PC-3 (cell line): ENCODE measurements around the gene JAG2. TPM values are rescaled to one million over a fixed set of nuclear protein-coding genes. Genes with fewer than 3 reads are reported as not detected.

ENCODE experiments used
- ATAC-seq: fragments of 200-7000 bp; cut with Tn5 transposase; 2 replicates; pipeline ENCODE4 v1.9.1; 2020; ENCODE audit warnings: mild to moderate bottlenecking, moderate library complexity
- BruUV-seq: library from RNA; stranded (reverse); fragments of 400-500 nt; replicated peaks from 2 replicates; lab custom pipeline; 2021; lab: Mats Ljungman, UMichigan
- CTCF ChIA-PET: fragments of 300-600 bp; sonication (Branson Sonifier 250); formaldehyde crosslinking; loops from one replicate; lab custom pipeline; 2022; ENCODE audit warnings: antibody characterized with exemption; lab: Charles Lee
- POLR2A ChIA-PET: fragments of 300-600 bp; sonication (Branson Sonifier 250); formaldehyde crosslinking; loops from one replicate; lab custom pipeline; 2022; ENCODE audit warnings: antibody characterized with exemption; ENCODE audit not compliant: unreplicated experiment; lab: Charles Lee
- DNase-seq: peaks from one replicate; pipeline ENCODE4 v3.0.0-alpha.2; 2015
- H2AFZ ChIP-seq: fragments of 300-600 bp; sonication (generic); 2 replicates; pipeline ENCODE4 v1.6.0; 2016; ENCODE audit warnings: antibody characterized with exemption, low read length
- H3F3A ChIP-seq: fragments of 300-600 bp; sonication (generic); one replicate; pipeline ENCODE4 v1.6.0; 2017; ENCODE audit warnings: antibody characterized with exemption, low read length, control low read depth, mild to moderate bottlenecking; ENCODE audit not compliant: unreplicated experiment
- H3K27ac ChIP-seq: fragments of 300-600 bp; sonication (generic); 2 replicates; pipeline ENCODE4 v1.5.1; 2016; ENCODE audit warnings: mild to moderate bottlenecking, low read length
- H3K27me3 ChIP-seq: fragments of 300-600 bp; sonication (generic); 2 replicates; pipeline ENCODE4 v1.6.1; 2016; ENCODE audit warnings: low read length, mixed read lengths
- H3K36me3 ChIP-seq: fragments of 300-600 bp; sonication (generic); 2 replicates; pipeline ENCODE4 v1.6.1; 2016; ENCODE audit warnings: low read depth, mixed run types, low read length, mixed read lengths
- H3K4me1 ChIP-seq: fragments of 300-600 bp; sonication (generic); 2 replicates; pipeline ENCODE4 v1.5.1; 2016; ENCODE audit warnings: low read length; ENCODE audit not compliant: insufficient read depth
- H3K4me2 ChIP-seq: fragments of 300-600 bp; sonication (generic); 2 replicates; pipeline ENCODE4 v1.6.0; 2016; ENCODE audit warnings: low read length
- H3K4me3 ChIP-seq: fragments of 300-600 bp; sonication (generic); 2 replicates; pipeline ENCODE4 v1.5.1; 2016; ENCODE audit warnings: mild to moderate bottlenecking, low read length, mixed read lengths
- H3K79me2 ChIP-seq: fragments of 300-600 bp; sonication (generic); 2 replicates; pipeline ENCODE4 v1.6.1; 2017; ENCODE audit warnings: low read length, mixed read lengths
- H3K9ac ChIP-seq: fragments of 300-600 bp; sonication (generic); 2 replicates; pipeline ENCODE4 v1.6.0; 2016; ENCODE audit warnings: mild to moderate bottlenecking, low read length
- H3K9me2 ChIP-seq: fragments of 300-600 bp; sonication (generic); replicated peaks from 2 replicates; pipeline ENCODE4 v1.6.1; 2016; ENCODE audit warnings: mixed run types, low read length, mixed read lengths
- H3K9me3 ChIP-seq: fragments of 300-600 bp; sonication (generic); 2 replicates; pipeline ENCODE4 v1.6.1; 2016; ENCODE audit warnings: low read length, mixed read lengths
- H4K20me1 ChIP-seq: fragments of 300-600 bp; sonication (generic); 2 replicates; pipeline ENCODE4 v1.6.1; 2016; ENCODE audit warnings: low read length, mixed read lengths
- EZH2 ChIP-seq: fragments of 300-600 bp; sonication (generic); IDR thresholded peaks from one replicate; pipeline ENCODE4 v1.6.1; 2017; ENCODE audit warnings: antibody characterized with exemption, mild to moderate bottlenecking, low read length; ENCODE audit not compliant: unreplicated experiment
- EZH2phosphoT487 ChIP-seq: fragments of 300-600 bp; sonication (generic); IDR thresholded peaks from 2 replicates; pipeline ENCODE4 v1.6.1; 2018; ENCODE audit warnings: mild to moderate bottlenecking, antibody characterized with exemption, low read length, borderline replicate concordance
- intact Hi-C: fragments of 100-400 bp; cut with micrococcal nuclease; formaldehyde crosslinking; loops from 2 replicates; pipeline ENCODE4 v1.9.0; 2023
- total RNA-seq: library from RNA; depleted of rRNA; stranded (reverse); fragments of >200 nt; gene quantifications from 2 replicates; pipeline ENCODE4 v1.2.3, GENCODE V29; 2014
- TF ChIP-seq, protein P1 (sequence below): fragments of 300-600 bp; sonication (generic); conservative IDR thresholded peaks from 2 replicates; pipeline ENCODE4 v1.5.1; 2017; ENCODE audit warnings: antibody characterized with exemption, low read depth, mild to moderate bottlenecking, low read length

Gene JAG2
- total RNA-seq, 1 experiment from 2014 or later = 57.1 TPM

DNA sequence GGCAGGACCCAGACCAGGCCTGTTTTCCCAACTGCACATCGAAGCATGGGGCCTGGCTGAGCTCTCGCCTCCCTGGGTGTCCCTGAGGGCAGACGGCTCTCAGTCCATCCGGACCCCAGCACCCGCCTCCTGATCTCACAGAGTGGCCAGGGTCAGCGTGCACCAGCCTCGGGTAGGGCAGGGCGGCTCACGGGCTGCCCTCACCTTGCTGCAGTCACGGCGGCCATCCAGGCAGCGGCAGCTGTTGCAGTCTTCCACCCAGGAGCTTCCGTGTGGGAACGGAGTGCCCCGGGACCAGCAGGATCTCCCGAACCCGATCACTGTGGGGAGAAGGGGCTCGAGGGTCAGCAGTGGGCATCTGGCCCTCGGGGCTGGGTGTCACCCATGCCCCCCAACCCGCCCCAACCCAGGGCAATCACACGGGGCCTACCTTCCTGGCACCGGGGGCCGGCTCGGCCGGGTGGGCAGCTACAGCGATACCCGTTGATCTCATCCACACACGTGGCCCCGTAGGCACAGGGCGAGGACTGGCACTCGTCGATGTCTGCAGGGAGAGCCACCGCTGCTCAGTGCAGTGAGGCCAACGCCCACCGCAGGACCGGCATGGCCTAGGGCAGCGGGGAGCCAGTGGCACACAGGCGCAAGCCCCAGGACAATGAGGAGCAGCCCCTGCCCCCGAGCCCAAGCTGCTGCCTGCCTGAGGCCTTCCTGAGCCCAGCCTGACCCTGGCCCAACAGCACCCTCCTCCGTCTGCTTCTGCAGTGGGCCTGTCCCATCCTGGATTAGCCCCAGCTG is 22.2 kb downstream of the JAG2 start:
- Histone ChIP-seq H3K79me2 (no peaks in the 10 kb centered on the region), H2AFZ (no peak overlapping the region), H3K9ac (no peak overlapping the region), H3F3A (no peaks in the 10 kb centered on the region), H3K9me2 (no peaks in the 10 kb centered on the region), H3K4me1 (no peaks in the 10 kb centered on the region), H4K20me1 (no peaks in the 10 kb centered on the region), H3K4me2 (no peak overlapping the region), H3K27ac (no peak overlapping the region), H3K36me3 (no peaks in the 10 kb centered on the region), H3K9me3 (no peaks in the 10 kb centered on the region), H3K27me3 (no peaks in the 10 kb centered on the region), H3K4me3 (no peak overlapping the region)
- no peak for ATAC-seq
- TF ChIP-seq EZH2 = no peak
- TF ChIP-seq, protein P1, sequence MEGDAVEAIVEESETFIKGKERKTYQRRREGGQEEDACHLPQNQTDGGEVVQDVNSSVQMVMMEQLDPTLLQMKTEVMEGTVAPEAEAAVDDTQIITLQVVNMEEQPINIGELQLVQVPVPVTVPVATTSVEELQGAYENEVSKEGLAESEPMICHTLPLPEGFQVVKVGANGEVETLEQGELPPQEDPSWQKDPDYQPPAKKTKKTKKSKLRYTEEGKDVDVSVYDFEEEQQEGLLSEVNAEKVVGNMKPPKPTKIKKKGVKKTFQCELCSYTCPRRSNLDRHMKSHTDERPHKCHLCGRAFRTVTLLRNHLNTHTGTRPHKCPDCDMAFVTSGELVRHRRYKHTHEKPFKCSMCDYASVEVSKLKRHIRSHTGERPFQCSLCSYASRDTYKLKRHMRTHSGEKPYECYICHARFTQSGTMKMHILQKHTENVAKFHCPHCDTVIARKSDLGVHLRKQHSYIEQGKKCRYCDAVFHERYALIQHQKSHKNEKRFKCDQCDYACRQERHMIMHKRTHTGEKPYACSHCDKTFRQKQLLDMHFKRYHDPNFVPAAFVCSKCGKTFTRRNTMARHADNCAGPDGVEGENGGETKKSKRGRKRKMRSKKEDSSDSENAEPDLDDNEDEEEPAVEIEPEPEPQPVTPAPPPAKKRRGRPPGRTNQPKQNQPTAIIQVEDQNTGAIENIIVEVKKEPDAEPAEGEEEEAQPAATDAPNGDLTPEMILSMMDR = no peak
- no peak for TF ChIP-seq EZH2phosphoT487
- ChIA-PET CTCF (no interaction called here), POLR2A (no interaction called here)
- intact Hi-C loops = no loop called here
- BruUV-seq = no TSS peak
- DNase-seq = no peak

DNA sequence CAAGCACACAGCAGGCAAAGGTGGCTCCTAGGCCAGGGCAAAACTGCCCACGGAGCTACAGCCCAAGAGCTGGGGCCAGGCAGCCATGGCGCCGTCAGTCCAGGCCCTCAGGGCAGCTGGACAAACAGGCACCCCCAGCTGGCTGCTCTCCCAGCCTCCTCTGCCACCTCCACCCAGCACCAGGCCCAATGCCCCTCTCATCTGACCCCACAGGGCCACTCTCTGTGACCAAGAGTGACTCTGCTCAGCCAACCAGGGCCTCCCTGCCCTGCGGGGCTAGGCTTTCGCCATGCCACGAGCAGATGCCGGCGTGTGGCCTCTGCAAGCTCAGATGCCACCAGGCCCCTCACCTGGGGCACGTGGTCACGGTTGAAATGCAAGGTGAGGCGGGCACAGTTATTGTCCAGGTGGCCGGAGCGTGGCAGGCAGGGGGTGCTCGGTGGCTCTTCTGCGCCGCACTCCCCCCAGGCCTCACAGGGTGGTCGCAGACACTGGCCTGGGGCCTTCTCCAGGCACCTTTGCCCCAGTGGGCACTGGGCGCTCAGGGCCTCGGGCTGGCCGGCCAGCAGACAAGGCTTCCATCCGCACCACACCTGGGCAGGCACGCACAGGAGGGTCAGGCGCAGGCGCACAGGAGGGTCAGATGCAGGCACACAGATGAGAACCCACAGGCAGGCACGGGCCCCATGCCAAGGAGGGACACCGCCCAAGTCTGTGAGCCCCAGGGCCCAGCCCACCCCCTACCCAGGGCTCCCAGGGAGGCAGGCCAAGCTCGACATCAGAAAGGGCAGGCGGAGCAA is 23.0 kb downstream of the JAG2 start:
- ChIA-PET CTCF (no interaction called here), POLR2A (no interaction called here)
- no peaks in the 10 kb centered on the region for H3K4me1 ChIP-seq
- TF ChIP-seq EZH2phosphoT487 (no peak), EZH2 (no peak)
- TF ChIP-seq, protein P1 = no peak
- H3K27ac ChIP-seq = no peak overlapping the region
- H2AFZ ChIP-seq = no peak overlapping the region
- H3K9me2 ChIP-seq = no peaks in the 10 kb centered on the region
- H3K4me2 ChIP-seq = no peak overlapping the region
- H3K27me3 ChIP-seq = no peaks in the 10 kb centered on the region
- intact Hi-C loops = no loop called here
- H3K79me2 ChIP-seq = no peaks in the 10 kb centered on the region
- H3K9ac ChIP-seq = no peak overlapping the region
- H3F3A ChIP-seq = no peaks in the 10 kb centered on the region
- H3K4me3 ChIP-seq = no peak overlapping the region
- H4K20me1 ChIP-seq = no peaks in the 10 kb centered on the region
- H3K36me3 ChIP-seq = no peaks in the 10 kb centered on the region
- no peaks in the 10 kb centered on the region for H3K9me3 ChIP-seq
- no TSS peak for BruUV-seq
- ATAC-seq (no peak), DNase-seq (no peak)
